GM13977 (cell line): Measurements from ENCODE around the gene ZBTB39.
A peak's percentile ranks its signal among the peaks of the same experiment; 100 is the strongest.

Experiments
- DNase-seq: peaks from one replicate; pipeline ENCODE4 v3.0.0; 2012; ENCODE audit warnings: low spot score
- CTCF ChIP-seq: IDR thresholded peaks from 2 replicates; pipeline ENCODE4 v1.5.1; 2012; ENCODE audit warnings: mild to moderate bottlenecking, control low read depth; ENCODE audit not compliant: insufficient read depth; ENCODE audit errors: extremely low read depth, missing control alignments
- in situ Hi-C: fragments of 300-500 bp; cut with MboI; formaldehyde crosslinking; loops from one replicate; pipeline ENCODE4 v1.12.0; 2022; ENCODE audit warnings: low sequenced_read_pairs, low pct_unique_long_range_greater_than_20kb, mixed read lengths, inconsistent platforms; ENCODE audit not compliant: unreplicated experiment

ZBTB39 gene

GRCh38 chr12:57010627-57011247, 4.4 kb upstream of the ZBTB39 start:
- no peak for TF ChIP-seq CTCF
- DNase-seq: no peak
- in situ Hi-C loops: no loop called here

- no peak for TF ChIP-seq CTCF
- no peak for DNase-seq
- in situ Hi-C loops: loop anchor here (10.0 kb wide), 1 partner anchor 165 kb away; no protein-coding TSS in a partner anchor
Measured at GRCh38 chr12:57009949-57010626, 3.7 kb upstream of the ZBTB39 start.

- in situ Hi-C loops: loop anchor here (10.0 kb wide), 1 partner anchor 167 kb away; no protein-coding TSS in a partner anchor
- peak; percentile 72 for DNase-seq
- TF ChIP-seq CTCF: peak; percentile 67
Measured at GRCh38 chr12:57008178-57008577, 1.8 kb upstream of the ZBTB39 start.

GRCh38 chr12:57006809-57007475, 596 bp upstream of the ZBTB39 start:
- TF ChIP-seq CTCF: no peak
- in situ Hi-C loops: loop anchor here (10.0 kb wide), 1 partner anchor 168 kb away; no protein-coding TSS in a partner anchor
- DNase-seq: no peak

- in situ Hi-C loops: loop anchor here (5.0 to 10.0 kb wide), 2 partner anchors 170 to 247 kb away; no protein-coding TSS in a partner anchor
- DNase-seq: no peak
- no peak for TF ChIP-seq CTCF
Measured at GRCh38 chr12:57004651-57005050, 1.7 kb downstream of the ZBTB39 start.

- in situ Hi-C loops: loop anchor here (5.0 to 10.0 kb wide), 2 partner anchors 171 to 246 kb away; no protein-coding TSS in a partner anchor
- no peak for DNase-seq
- no peak for TF ChIP-seq CTCF
Measured at GRCh38 chr12:57003395-57003794, 3.0 kb downstream of the ZBTB39 start.
